ENCODE data around the gene MXD3. TPM values are rescaled to one million over a fixed set of nuclear protein-coding genes. Genes with fewer than 3 reads are reported as not detected.
"Not testable (repeated sequence)": the region's sequence is repeated elsewhere in the genome, so short reads cannot be mapped to it uniquely, and the experiment has no call there.

Gene MXD3
- polyA plus RNA-seq, 3 donors = 21.5 to 61.9 (median 25.5) TPM

DNA sequence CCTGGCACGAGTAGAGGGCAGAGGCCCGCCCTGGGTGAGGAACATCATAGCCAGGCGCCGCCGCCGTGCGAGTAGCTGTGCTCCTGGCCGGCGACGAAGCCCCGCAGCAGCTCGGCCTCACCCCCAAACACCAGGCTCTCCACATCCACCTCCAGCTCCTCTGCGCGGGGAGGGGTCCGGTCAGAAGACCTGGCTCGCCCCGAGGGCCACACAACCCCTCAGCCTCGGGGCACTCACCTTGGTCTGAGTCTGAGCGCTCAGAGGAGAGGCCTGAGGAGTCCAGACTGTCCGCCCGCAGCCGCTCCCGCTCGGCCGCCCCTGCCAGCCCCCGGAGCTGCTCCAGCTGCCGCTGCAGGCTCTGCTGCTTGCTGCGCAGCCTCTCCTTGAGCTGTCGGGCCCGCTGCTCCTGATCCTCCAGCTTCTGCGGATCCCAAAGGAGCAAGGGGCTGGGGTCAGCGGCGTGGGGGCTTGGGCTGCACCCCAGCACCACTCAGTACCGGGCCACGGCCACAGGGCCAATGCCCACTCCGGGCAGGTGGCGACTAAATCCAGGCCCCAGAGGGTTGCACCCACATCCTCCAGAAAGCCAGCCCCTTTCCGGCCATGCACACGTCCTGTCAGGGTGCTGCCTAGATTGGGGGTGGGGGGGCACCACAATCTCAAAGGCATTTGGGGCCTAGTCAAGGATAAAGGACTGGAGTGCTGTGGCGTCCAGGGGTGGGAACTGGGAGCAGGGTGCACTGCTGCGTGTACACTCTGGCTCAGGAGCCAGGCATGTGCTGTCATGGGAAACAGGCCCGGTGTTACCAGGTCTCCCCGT, 3.9 kb downstream of the MXD3 start:
- Histone ChIP-seq H3K4me2 (replicated peaks; ENCODE audit: extremely low read depth, low read length, poor library complexity, severe bottlenecking) (peak overlapping the region; percentile 88), H3K36me3 (replicated peaks in 1 of 2; ENCODE audit: control insufficient read depth in 1 of 2, insufficient read depth in 2 of 2, low read length in 2 of 2) (peaks cover 17 to 19% of the 10 kb centered on the region in 2 donors), H3K9ac (ENCODE audit: insufficient read depth, low read length, poor library complexity, severe bottlenecking) (peak overlapping the region; percentile 87), H3K27ac (ENCODE audit: low read depth in 1 of 2, low read length in 2 of 2) (peak overlapping the region; percentile 95 to 98), H3K27me3 (ENCODE audit: control insufficient read depth in 2 of 2, insufficient read depth in 2 of 2, low read length in 2 of 2) (no peaks in the 10 kb centered on the region), H3K79me2 (ENCODE audit: insufficient read depth, low read length) (peaks cover 90% of the 10 kb centered on the region), H4K20me1 (ENCODE audit: insufficient read depth, low read length) (peaks cover 56% of the 10 kb centered on the region), H2AFZ (ENCODE audit: insufficient read depth, low read depth, low read length, poor library complexity, severe bottlenecking) (peak overlapping the region; percentile 54), H3K4me3 (replicated peaks in 1 of 3; ENCODE audit: low read depth in 2 of 3, low read length in 3 of 3) (peak overlapping the region; percentile 39 to 97 (median 57)), H3K4me1 (ENCODE audit: control insufficient read depth in 1 of 2, insufficient read depth in 2 of 2, low read length in 2 of 2) (peaks cover 82 to 94% of the 10 kb centered on the region in 2 donors), H3K9me3 (replicated peaks in 1 of 2; ENCODE audit: control insufficient read depth in 1 of 2, insufficient read depth in 1 of 2, low read length in 2 of 2) (no peaks in the 10 kb centered on the region)
- H3K27ac Mint-ChIP-seq = peak overlapping the region; percentile 93 to 99 (median 98)
- H3K36me3 Mint-ChIP-seq = peaks cover 24 to 38% of the 10 kb centered on the region in 2 donors
- no peak for DNase-seq
- peaks cover 0 to 3% (median 0%) of the 10 kb centered on the region in 7 donors for H3K9me3 Mint-ChIP-seq
- peaks cover 74% of the 10 kb centered on the region for H3K4me1 Mint-ChIP-seq
- H3K27me3 Mint-ChIP-seq (ENCODE audit: low read depth in 3 of 3) = no peaks in the 10 kb centered on the region
- intact Hi-C loops (cut with micrococcal nuclease) = loop anchor here in 1 of 2 donors (5.0 to 10.0 kb wide), 3 partner anchors 45 to 287 kb away; partner anchors contain the start of genes LMAN2 and TMED9
- peak overlapping the region; percentile 93 to 96 for H3K4me3 Mint-ChIP-seq
- TF ChIP-seq, protein P1, sequence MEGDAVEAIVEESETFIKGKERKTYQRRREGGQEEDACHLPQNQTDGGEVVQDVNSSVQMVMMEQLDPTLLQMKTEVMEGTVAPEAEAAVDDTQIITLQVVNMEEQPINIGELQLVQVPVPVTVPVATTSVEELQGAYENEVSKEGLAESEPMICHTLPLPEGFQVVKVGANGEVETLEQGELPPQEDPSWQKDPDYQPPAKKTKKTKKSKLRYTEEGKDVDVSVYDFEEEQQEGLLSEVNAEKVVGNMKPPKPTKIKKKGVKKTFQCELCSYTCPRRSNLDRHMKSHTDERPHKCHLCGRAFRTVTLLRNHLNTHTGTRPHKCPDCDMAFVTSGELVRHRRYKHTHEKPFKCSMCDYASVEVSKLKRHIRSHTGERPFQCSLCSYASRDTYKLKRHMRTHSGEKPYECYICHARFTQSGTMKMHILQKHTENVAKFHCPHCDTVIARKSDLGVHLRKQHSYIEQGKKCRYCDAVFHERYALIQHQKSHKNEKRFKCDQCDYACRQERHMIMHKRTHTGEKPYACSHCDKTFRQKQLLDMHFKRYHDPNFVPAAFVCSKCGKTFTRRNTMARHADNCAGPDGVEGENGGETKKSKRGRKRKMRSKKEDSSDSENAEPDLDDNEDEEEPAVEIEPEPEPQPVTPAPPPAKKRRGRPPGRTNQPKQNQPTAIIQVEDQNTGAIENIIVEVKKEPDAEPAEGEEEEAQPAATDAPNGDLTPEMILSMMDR (IDR thresholded peaks at IDR 0.05) = no peak
- WGBS (ENCODE audit: insufficient coverage) = 28% methylated on average over 38 of the region's 43 CpGs

DNA sequence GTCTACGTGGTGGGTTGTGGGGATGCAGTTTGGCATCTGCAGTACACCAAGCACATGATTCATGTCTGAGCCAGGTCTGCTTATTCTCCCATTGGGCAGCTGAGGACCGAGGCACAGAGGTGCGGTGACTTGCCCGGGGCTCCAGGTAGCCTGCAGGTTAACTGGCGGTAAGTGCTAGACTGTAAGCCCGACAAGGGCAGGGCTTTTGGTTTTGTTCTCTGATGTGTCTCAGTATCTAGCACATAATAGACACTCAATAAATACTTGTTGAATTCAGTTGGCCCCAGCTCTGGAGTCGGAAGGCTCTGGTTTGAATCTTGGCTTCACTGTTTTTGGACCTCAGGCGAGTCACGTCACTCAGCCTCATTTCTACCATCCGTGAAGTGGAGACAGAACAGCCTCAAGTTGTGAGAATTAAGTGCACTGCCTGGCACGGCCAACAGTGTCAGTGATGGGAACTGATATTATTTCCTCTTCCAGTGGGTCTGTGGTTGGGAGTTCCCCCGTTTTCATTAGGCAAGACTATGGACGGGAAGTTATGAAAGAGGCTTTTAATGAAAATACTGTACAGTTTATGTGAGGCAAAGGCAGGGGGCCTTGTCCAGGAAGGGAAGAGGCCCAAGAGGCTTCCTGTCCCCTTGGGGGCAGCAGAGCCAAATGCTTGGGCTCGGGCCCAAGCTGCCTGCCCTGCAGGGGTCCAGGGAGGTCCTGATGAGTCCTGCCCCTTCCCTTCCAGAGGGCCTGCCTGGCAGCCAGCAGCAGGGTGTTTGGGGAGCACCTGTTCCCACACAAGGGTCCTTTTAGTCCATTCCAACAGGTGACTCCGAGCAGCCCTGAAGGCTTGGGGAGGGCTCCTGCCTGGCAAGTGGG, 4.8 kb downstream of the MXD3 start:
- peaks cover 0 to 3% (median 0%) of the 10 kb centered on the region in 7 donors for H3K9me3 Mint-ChIP-seq
- Histone ChIP-seq H3K4me1 (ENCODE audit: control insufficient read depth in 1 of 2, insufficient read depth in 2 of 2, low read length in 2 of 2) (peaks cover 82 to 94% of the 10 kb centered on the region in 2 donors), H3K9ac (ENCODE audit: insufficient read depth, low read length, poor library complexity, severe bottlenecking) (peak overlapping the region; percentile 87), H3K4me3 (replicated peaks in 1 of 3; ENCODE audit: low read depth in 2 of 3, low read length in 3 of 3) (peak overlapping the region; percentile 39 to 97 (median 57)), H3K27ac (ENCODE audit: low read depth in 1 of 2, low read length in 2 of 2) (peak overlapping the region; percentile 95 to 98), H4K20me1 (ENCODE audit: insufficient read depth, low read length) (peaks cover 54% of the 10 kb centered on the region), H3K27me3 (ENCODE audit: control insufficient read depth in 2 of 2, insufficient read depth in 2 of 2, low read length in 2 of 2) (no peaks in the 10 kb centered on the region), H3K4me2 (replicated peaks; ENCODE audit: extremely low read depth, low read length, poor library complexity, severe bottlenecking) (peak overlapping the region; percentile 88), H3K9me3 (replicated peaks in 1 of 2; ENCODE audit: control insufficient read depth in 1 of 2, insufficient read depth in 1 of 2, low read length in 2 of 2) (no peaks in the 10 kb centered on the region), H2AFZ (ENCODE audit: insufficient read depth, low read depth, low read length, poor library complexity, severe bottlenecking) (peak overlapping the region; percentile 54), H3K36me3 (replicated peaks in 1 of 2; ENCODE audit: control insufficient read depth in 1 of 2, insufficient read depth in 2 of 2, low read length in 2 of 2) (peaks cover 23 to 27% of the 10 kb centered on the region in 2 donors), H3K79me2 (ENCODE audit: insufficient read depth, low read length) (peaks cover 96% of the 10 kb centered on the region)
- peak overlapping the region; percentile 93 to 96 for H3K4me3 Mint-ChIP-seq
- H3K27me3 Mint-ChIP-seq (ENCODE audit: low read depth in 3 of 3) = no peaks in the 10 kb centered on the region
- peak overlapping the region; percentile 95 to 99 (median 98) for H3K27ac Mint-ChIP-seq
- peak; percentile 93 to 97 (median 96) for DNase-seq
- intact Hi-C loops (cut with micrococcal nuclease) = loop anchor here in 1 of 2 donors (5.0 to 10.0 kb wide), 3 partner anchors 45 to 288 kb away; partner anchors contain the start of genes LMAN2 and TMED9
- TF ChIP-seq, protein P1 (IDR thresholded peaks at IDR 0.05) = peak; percentile 53
- H3K36me3 Mint-ChIP-seq = peaks cover 30 to 45% of the 10 kb centered on the region in 2 donors
- 0% methylated on average over 3 of the region's 15 CpGs for WGBS (ENCODE audit: insufficient coverage)
- H3K4me1 Mint-ChIP-seq = peaks cover 77% of the 10 kb centered on the region

DNA sequence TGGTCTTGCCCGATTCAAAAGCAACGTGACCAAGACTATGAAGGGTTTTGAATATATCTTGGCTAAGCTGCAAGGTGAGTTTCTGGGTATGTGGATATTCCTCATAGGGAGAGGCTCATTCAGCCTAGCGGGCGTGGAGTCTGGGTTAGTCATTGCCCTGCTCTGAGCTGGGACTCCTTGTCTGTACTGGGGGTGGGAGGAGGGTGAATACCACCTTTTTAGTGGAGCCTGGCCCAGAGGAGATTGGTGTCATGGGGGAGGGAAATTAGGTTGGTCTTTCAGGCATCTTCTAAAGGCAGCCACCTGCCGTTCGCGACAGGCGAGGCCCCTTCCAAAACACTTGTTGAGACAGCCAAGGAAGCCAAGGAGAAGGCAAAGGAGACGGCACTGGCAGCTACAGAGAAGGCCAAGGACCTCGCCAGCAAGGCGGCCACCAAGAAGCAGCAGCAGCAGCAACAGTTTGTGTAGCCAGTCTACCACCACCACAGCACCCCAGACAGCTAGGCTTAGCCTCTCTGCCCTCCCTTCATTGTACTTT, 5.5 kb downstream of the MXD3 start:
- intact Hi-C loops (cut with micrococcal nuclease) = loop anchor here in 1 of 2 donors (5.0 to 10.0 kb wide), 3 partner anchors 46 to 289 kb away; partner anchors contain the start of genes LMAN2 and TMED9
- Mint-ChIP-seq H3K4me3 (peak overlapping the region; percentile 93 to 96), H3K27ac (peak overlapping the region; percentile 95 to 99 (median 98)), H3K36me3 (peaks cover 36 to 52% of the 10 kb centered on the region in 2 donors), H3K4me1 (peaks cover 81% of the 10 kb centered on the region)
- peaks cover 83 to 94% of the 10 kb centered on the region in 2 donors for H3K4me1 ChIP-seq (ENCODE audit: control insufficient read depth in 1 of 2, insufficient read depth in 2 of 2, low read length in 2 of 2)
- H2AFZ ChIP-seq (ENCODE audit: insufficient read depth, low read depth, low read length, poor library complexity, severe bottlenecking); DNase-seq; H3K9me3 Mint-ChIP-seq; H3K27me3 Mint-ChIP-seq (ENCODE audit: low read depth in 3 of 3); H3K27me3 ChIP-seq (ENCODE audit: control insufficient read depth in 2 of 2, insufficient read depth in 2 of 2, low read length in 2 of 2); H3K9me3 ChIP-seq (replicated peaks in 1 of 2; ENCODE audit: control insufficient read depth in 1 of 2, insufficient read depth in 1 of 2, low read length in 2 of 2): not testable (repeated sequence)
- 83% methylated on average over 6 of the region's 11 CpGs for WGBS (ENCODE audit: insufficient coverage)
- H3K9ac ChIP-seq (ENCODE audit: insufficient read depth, low read length, poor library complexity, severe bottlenecking) = peak overlapping the region; percentile 53
- peaks cover 30 to 34% of the 10 kb centered on the region in 2 donors for H3K36me3 ChIP-seq (replicated peaks in 1 of 2; ENCODE audit: control insufficient read depth in 1 of 2, insufficient read depth in 2 of 2, low read length in 2 of 2)
- peak overlapping the region; percentile 35 to 97 (median 37) for H3K4me3 ChIP-seq (replicated peaks in 1 of 3; ENCODE audit: low read depth in 2 of 3, low read length in 3 of 3)
- peak overlapping the region; percentile 95 to 98 for H3K27ac ChIP-seq (ENCODE audit: low read depth in 1 of 2, low read length in 2 of 2)
- H3K79me2 ChIP-seq (ENCODE audit: insufficient read depth, low read length) = peaks cover 96% of the 10 kb centered on the region
- H4K20me1 ChIP-seq (ENCODE audit: insufficient read depth, low read length) = peaks cover 52% of the 10 kb centered on the region
- H3K4me2 ChIP-seq (replicated peaks; ENCODE audit: extremely low read depth, low read length, poor library complexity, severe bottlenecking) = peak overlapping the region; percentile 88

Data from CD14-positive monocyte (primary cell).